Smooth muscle cell (in vitro differentiated cells): ENCODE measurements around the gene UNC13D. TPM values are rescaled to one million over a fixed set of nuclear protein-coding genes. Genes with fewer than 3 reads are reported as not detected.

ENCODE experiments used
- DNase-seq: peaks from one replicate; lab custom pipeline; 2025; ENCODE audit not compliant: unreplicated experiment; lab: John Stamatoyannopoulos, UW
- H2AFZ ChIP-seq: fragments of 200-600 bp; sonication (generic); 2 replicates; pipeline ENCODE4 v1.6.0; 2016; ENCODE audit warnings: antibody characterized with exemption, low read depth, mild to moderate bottlenecking
- H3F3A ChIP-seq: fragments of 200-600 bp; sonication (generic); 2 replicates; pipeline ENCODE4 v1.6.0; 2017; ENCODE audit warnings: antibody characterized with exemption, low read depth
- H3K27ac ChIP-seq: fragments of 200-600 bp; sonication (generic); 2 replicates; pipeline ENCODE4 v1.5.1; 2016; ENCODE audit warnings: low read depth, mild to moderate bottlenecking
- H3K27me3 ChIP-seq: fragments of 200-600 bp; sonication (generic); 2 replicates; pipeline ENCODE4 v1.6.1; 2016; ENCODE audit warnings: low read depth, mild to moderate bottlenecking
- H3K36me3 ChIP-seq: fragments of 200-600 bp; sonication (generic); 2 replicates; pipeline ENCODE4 v1.5.1; 2016; ENCODE audit warnings: low read depth
- H3K4me1 ChIP-seq: fragments of 200-600 bp; sonication (generic); 2 replicates; pipeline ENCODE4 v1.5.1; 2016; ENCODE audit warnings: low read depth
- H3K4me2 ChIP-seq: fragments of 200-600 bp; sonication (generic); 2 replicates; pipeline ENCODE4 v1.6.0; 2016; ENCODE audit warnings: mild to moderate bottlenecking
- H3K4me3 ChIP-seq: fragments of 200-600 bp; sonication (generic); 2 replicates; pipeline ENCODE4 v1.5.1; 2016; ENCODE audit warnings: mild to moderate bottlenecking
- H3K79me2 ChIP-seq: fragments of 200-600 bp; sonication (generic); 2 replicates; pipeline ENCODE4 v1.6.0; 2016; ENCODE audit warnings: low read depth, mild to moderate bottlenecking
- H3K9ac ChIP-seq: fragments of 200-600 bp; sonication (generic); 2 replicates; pipeline ENCODE4 v1.6.0; 2016; ENCODE audit warnings: low read depth
- H3K9me3 ChIP-seq: fragments of 200-600 bp; sonication (generic); replicated peaks from 2 replicates; pipeline ENCODE4 v1.5.1; 2016; ENCODE audit warnings: low read depth
- H4K20me1 ChIP-seq: fragments of 200-600 bp; sonication (generic); 2 replicates; pipeline ENCODE4 v1.6.0; 2016; ENCODE audit warnings: low read depth
- CTCF ChIP-seq: fragments of 200-600 bp; sonication (generic); IDR thresholded peaks from 2 replicates; pipeline ENCODE4 v1.5.1; 2017; ENCODE audit warnings: borderline replicate concordance, mild to moderate bottlenecking, antibody characterized with exemption; ENCODE audit not compliant: insufficient read depth, poor library complexity, severe bottlenecking
- WGBS: methylation state at CpG from one replicate; pipeline ENCODE4 v1.1.7; 2016; ENCODE audit warnings: low lambda C conversion rate; 5-methylcytosine and 5-hydroxymethylcytosine counted together
- polyA plus RNA-seq: library from polyadenylated mRNA; unstranded; fragments of >200 nt; fragmentation: Nextera tagmentation; extraction: Ambion mirVana; gene quantifications from 2 replicates; pipeline ENCODE4 v1.2.1, GENCODE V29; 2016
- total RNA-seq: library from RNA; depleted of rRNA; stranded (reverse); fragments of >200 nt; gene quantifications from 2 replicates; pipeline ENCODE4 v1.2.3, GENCODE V29; 2014

UNC13D gene
- total and polyA plus RNA-seq, 2 experiments from 2014 or later = 2.4 to 4.5 TPM

- H3K4me3 ChIP-seq = no peak overlapping the region
- H3K4me1 ChIP-seq = peaks cover 11% of the 10 kb centered on the region
- H3K4me2 ChIP-seq = no peak overlapping the region
- H3K79me2 ChIP-seq = no peaks in the 10 kb centered on the region
- H3K9ac ChIP-seq = no peak overlapping the region
- H3K9me3 ChIP-seq = no peaks in the 10 kb centered on the region
- 74% methylated on average over 7 of the region's 7 CpGs for WGBS
- TF ChIP-seq CTCF = no peak
- no peaks in the 10 kb centered on the region for H3K36me3 ChIP-seq
- no peak overlapping the region for H2AFZ ChIP-seq
- H3F3A ChIP-seq = peaks cover 16% of the 10 kb centered on the region
- H4K20me1 ChIP-seq = no peaks in the 10 kb centered on the region
- H3K27me3 ChIP-seq = no peaks in the 10 kb centered on the region
- H3K27ac ChIP-seq = no peak overlapping the region
- no peak for DNase-seq
These were observed 36.1 kb upstream of the UNC13D start for GRCh38 chr17:75880266-75880665.

GRCh38 chr17:75878174-75878998 is 34.2 kb upstream of the UNC13D start, which contains the start of gene TRIM47:
Gene TRIM47 (minus strand): TSS chr17:75878581. CDS start chr17:75878548, 33 bp downstream.
- Histone ChIP-seq H3K4me3 (peak within 1 kb of the TSS; percentile 52), H3K4me2 (peak within 1 kb of the TSS; percentile 88), H3K79me2 (no peaks in the 10 kb centered on the region), H3F3A (peaks cover 16% of the 10 kb centered on the region), H3K36me3 (no peaks in the 10 kb centered on the region), H3K9me3 (no peaks in the 10 kb centered on the region), H4K20me1 (no peaks in the 10 kb centered on the region), H3K9ac (peak within 1 kb of the TSS; percentile 77), H2AFZ (peak within 1 kb of the TSS; percentile 40), H3K27ac (peak within 1 kb of the TSS; percentile 88), H3K4me1 (peaks cover 11% of the 10 kb centered on the region), H3K27me3 (no peaks in the 10 kb centered on the region)
- 6% methylated on average over 67 of the region's 87 CpGs for WGBS
- TF ChIP-seq CTCF = peak; percentile 15
- DNase-seq = peak; percentile 55

- no peaks in the 10 kb centered on the region for H3K36me3 ChIP-seq
- peak overlapping the region; percentile 88 for H3K27ac ChIP-seq
- no peaks in the 10 kb centered on the region for H4K20me1 ChIP-seq
- H2AFZ ChIP-seq = peak overlapping the region; percentile 40
- H3K27me3 ChIP-seq = no peaks in the 10 kb centered on the region
- H3F3A ChIP-seq = peaks cover 16% of the 10 kb centered on the region
- peak; percentile 35 for TF ChIP-seq CTCF
- H3K4me2 ChIP-seq = peak overlapping the region; percentile 88
- H3K9me3 ChIP-seq = no peaks in the 10 kb centered on the region
- DNase-seq = peak; percentile 62
- H3K9ac ChIP-seq = peak overlapping the region; percentile 77
- peaks cover 11% of the 10 kb centered on the region for H3K4me1 ChIP-seq
- H3K79me2 ChIP-seq = no peaks in the 10 kb centered on the region
- WGBS = 1% methylated on average over 54 of the region's 56 CpGs
- peak overlapping the region; percentile 52 for H3K4me3 ChIP-seq
These were observed 33.6 kb upstream of the UNC13D start for GRCh38 chr17:75877752-75878173.
